HepG2 (cell line): ENCODE measurements around the gene PPP1CC. TPM values are rescaled to one million over a fixed set of nuclear protein-coding genes. Genes with fewer than 3 reads are reported as not detected.

Experiments used
- ATAC-seq: fragments of 200-7000 bp; cut with Tn5 transposase; 3 replicates; pipeline ENCODE4 v1.9.1; 2020; ENCODE audit warnings: mild to moderate bottlenecking, moderate library complexity
- BruUV-seq: library from RNA; stranded (reverse); fragments of 400-500 nt; replicated peaks from 2 replicates; lab custom pipeline; 2021; lab: Mats Ljungman, UMichigan
- CTCF ChIA-PET: fragments of 300-600 bp; formaldehyde crosslinking; extraction: SDS; loops from one replicate; lab custom pipeline; 2021; ENCODE audit warnings: low total read pairs, inconsistent platforms, low intra/inter-chr PET ratio; lab: Yijun Ruan, JAX
- POLR2A ChIA-PET: fragments of 350-600 bp; sonication (Branson Sonifier 250); formaldehyde crosslinking; loops from one replicate; lab custom pipeline; 2020; ENCODE audit warnings: antibody characterized with exemption, inconsistent platforms; lab: Yijun Ruan, JAX
- DNase-seq: peaks from one replicate; pipeline ENCODE4 v3.0.0-alpha.2; 2015; ENCODE audit warnings: low spot score
- FAIRE-seq: peaks from 3 replicates; lab custom pipeline; 2011; peaks lifted over from hg19 to GRCh38; lab: Jason Lieb, UNC
- H2AFZ ChIP-seq: one replicate; pipeline ENCODE4 v1.6.1; 2011; ENCODE audit warnings: low read length, inconsistent platforms
- H3K27ac ChIP-seq: fragments of 300-600 bp; 3 replicates; pipeline ENCODE4 v1.8.0; 2011; ENCODE audit warnings: mixed run types, mild to moderate bottlenecking, mixed read lengths, low read length, inconsistent platforms; ENCODE audit not compliant: insufficient read depth; ENCODE audit errors: extremely low read length
- H3K27me3 ChIP-seq, 2 experiments: fragments of 200-600 bp in 1 of 2; 2 replicates in 1 of 2; 3 replicates in 1 of 2; pipeline versions ENCODE4 v1.6.0 to v1.8.0; 2011; ENCODE audit warnings: low read length in 2 of 2, mild to moderate bottlenecking in 2 of 2, moderate library complexity in 2 of 2, inconsistent platforms in 1 of 2; ENCODE audit not compliant: insufficient read depth in 2 of 2, control insufficient read depth in 1 of 2
- H3K36me3 ChIP-seq, 2 experiments: fragments of 200-600 bp in 1 of 2; replicated peaks in 1 of 2; 2 replicates in 1 of 2; 3 replicates in 1 of 2; pipeline versions ENCODE4 v1.5.1 to v1.8.0; 2011; ENCODE audit warnings: low read length in 2 of 2, inconsistent platforms in 1 of 2; ENCODE audit not compliant: insufficient read depth in 2 of 2, control insufficient read depth in 1 of 2
- H3K4me1 ChIP-seq: 2 replicates; pipeline ENCODE4 v1.5.1; 2012; ENCODE audit warnings: low read length, inconsistent platforms; ENCODE audit not compliant: insufficient read depth
- H3K4me2 ChIP-seq: 2 replicates; pipeline ENCODE4 v1.6.0; 2011; ENCODE audit warnings: low read depth, low read length, inconsistent platforms
- H3K4me3 ChIP-seq, 3 experiments: fragments of 200-600 bp in 1 of 3; sonication (generic), shearing (Covaris generic) in 1 of 3; replicated peaks in 1 of 3; 2 replicates each; pipeline ENCODE4 v1.5.1; 2011 to 2016; ENCODE audit warnings: low read length in 3 of 3, inconsistent platforms in 2 of 3, low read depth in 2 of 3, mild to moderate bottlenecking in 2 of 3, control low read depth in 1 of 3, mixed read lengths in 1 of 3; ENCODE audit not compliant: insufficient read depth in 1 of 3
- H3K79me2 ChIP-seq: one replicate; pipeline ENCODE4 v1.6.1; 2011; ENCODE audit warnings: low read length, inconsistent platforms; ENCODE audit not compliant: insufficient read depth
- H3K9ac ChIP-seq: 2 replicates; pipeline ENCODE4 v1.6.0; 2011; ENCODE audit warnings: mild to moderate bottlenecking, low read depth, low read length, inconsistent platforms; ENCODE audit not compliant: insufficient read depth
- H3K9me3 ChIP-seq: 2 replicates; pipeline ENCODE4 v1.5.1; 2012; ENCODE audit warnings: mild to moderate bottlenecking, low read length
- H4K20me1 ChIP-seq: 2 replicates; pipeline ENCODE4 v1.6.0; 2011; ENCODE audit warnings: inconsistent platforms, mild to moderate bottlenecking, low read length, moderate library complexity; ENCODE audit not compliant: insufficient read depth
- ATF7-NPFF ChIP-seq: sonication (generic); formaldehyde crosslinking; IDR thresholded peaks from 2 replicates; pipeline ENCODE4 v1.8.1; 2023; ENCODE audit warnings: mild to moderate bottlenecking, low read depth, missing genetic modification reagents, moderate library complexity
- CENPX ChIP-seq: sonication (generic); formaldehyde crosslinking; IDR thresholded peaks from 2 replicates; pipeline ENCODE4 v1.9.0; 2021; ENCODE audit warnings: mild to moderate bottlenecking, missing genetic modification reagents, moderate library complexity
- GABPB1 ChIP-seq: IDR thresholded peaks from 2 replicates; pipeline ENCODE4 v1.6.1; 2016; ENCODE audit warnings: mild to moderate bottlenecking, missing genetic modification reagents, moderate library complexity, missing compliant biosample characterization
- KDM1A ChIP-seq: IDR thresholded peaks from 2 replicates; pipeline ENCODE4 v1.6.1; 2016; ENCODE audit warnings: missing compliant biosample characterization
- NCOA2 ChIP-seq: sonication (generic); formaldehyde crosslinking; IDR thresholded peaks from 2 replicates; pipeline ENCODE4 v1.8.0; 2022; ENCODE audit warnings: inconsistent platforms
- NR2C2 ChIP-seq: sonication (generic); formaldehyde crosslinking; IDR thresholded peaks from 2 replicates; pipeline ENCODE4 v1.4.0; 2020; ENCODE audit warnings: missing genetic modification reagents, mild to moderate bottlenecking, moderate library complexity, borderline replicate concordance
- PITX1 ChIP-seq: sonication (generic); formaldehyde crosslinking; IDR thresholded peaks from 2 replicates; pipeline ENCODE4 v1.5.1; 2020; ENCODE audit warnings: mild to moderate bottlenecking, missing genetic modification reagents
- RBAK ChIP-seq: sonication (generic); formaldehyde crosslinking; IDR thresholded peaks from 2 replicates; pipeline ENCODE4 v1.5.1; 2020; ENCODE audit warnings: mild to moderate bottlenecking, missing genetic modification reagents
- RFX5 ChIP-seq: IDR thresholded peaks from 2 replicates; pipeline ENCODE4 v1.6.1; 2011; ENCODE audit warnings: low read depth, low read length, improper control_type of control experiment
- SP140L ChIP-seq: sonication (generic); formaldehyde crosslinking; IDR thresholded peaks from 2 replicates; pipeline ENCODE4 v1.4.0; 2020; ENCODE audit warnings: missing genetic modification reagents, borderline replicate concordance
- THAP8 ChIP-seq: sonication (generic); formaldehyde crosslinking; IDR thresholded peaks from 2 replicates; pipeline ENCODE4 v1.5.1; 2020; ENCODE audit warnings: missing genetic modification reagents, mild to moderate bottlenecking, borderline replicate concordance
- TSC22D2 ChIP-seq: sonication (generic); formaldehyde crosslinking; IDR thresholded peaks from 2 replicates; pipeline ENCODE4 v1.5.1; 2020; ENCODE audit warnings: missing genetic modification reagents, mild to moderate bottlenecking, borderline replicate concordance
- ZKSCAN5 ChIP-seq: sonication (generic); formaldehyde crosslinking; IDR thresholded peaks from 2 replicates; pipeline ENCODE4 v1.5.1; 2020; ENCODE audit warnings: mild to moderate bottlenecking, missing genetic modification reagents
- ZNF10 ChIP-seq: sonication (generic); formaldehyde crosslinking; IDR thresholded peaks from 2 replicates; pipeline ENCODE4 v1.4.0; 2020; ENCODE audit warnings: mild to moderate bottlenecking, low read depth, missing genetic modification reagents, borderline replicate concordance
- ZNF18 ChIP-seq: sonication (generic); formaldehyde crosslinking; IDR thresholded peaks from 2 replicates; pipeline ENCODE4 v1.8.0; 2022; ENCODE audit warnings: mild to moderate bottlenecking, missing genetic modification reagents; ENCODE audit not compliant: insufficient replicate concordance
- ZNF780A ChIP-seq: sonication (generic); formaldehyde crosslinking; IDR thresholded peaks from 2 replicates; pipeline ENCODE4 v1.8.0; 2022; ENCODE audit warnings: mild to moderate bottlenecking, missing genetic modification reagents, moderate library complexity
- WGBS: methylation state at CpG from one replicate; pipeline ENCODE4 v1.1.6; 2017; ENCODE audit warnings: low lambda C conversion rate; 5-methylcytosine and 5-hydroxymethylcytosine counted together
- in situ Hi-C: cut with HindIII; loops from 2 replicates; pipeline ENCODE4 v1.10.0; 2017; ENCODE audit warnings: low pct_unique_long_range_greater_than_20kb; ENCODE audit not compliant: extremely low pct_ligation_motif_present
- intact Hi-C: fragments of 100-400 bp; cut with micrococcal nuclease; formaldehyde crosslinking; loops from one replicate; pipeline ENCODE4 v1.10.0; 2022; ENCODE audit not compliant: unreplicated experiment
- polyA plus RNA-seq, 8 experiments: library from polyadenylated mRNA; depleted of rRNA in 3 of 8; stranded (reverse) in 7 of 8; unstranded in 1 of 8; fragments of >200 nt; fragmentation: Illumina TruSeq in 4 of 8; extraction: Trizol in 4 of 8; gene quantifications; 2 replicates each; pipeline versions ENCODE4 v1.2.1 to v1.2.3, GENCODE V29; 2011 to 2016; ENCODE audit warnings: low read depth in 4 of 8, missing spikeins in 1 of 8, mixed read lengths in 1 of 8; ENCODE audit not compliant: insufficient read depth in 1 of 8
- total RNA-seq, 5 experiments: library from RNA; depleted of rRNA; stranded (reverse); fragments of >200 nt; fragmentation: Illumina TruSeq; extraction: Trizol; gene quantifications; 2 replicates each; pipeline ENCODE4 v1.2.3, GENCODE V29; 2016; ENCODE audit warnings: low read depth in 1 of 5

Gene PPP1CC
- total and polyA plus RNA-seq, 2 of the 13 experiments (the other 11 are each of a cell fraction or from before 2014, with no cell fraction given): 178 to 187 TPM

DNA sequence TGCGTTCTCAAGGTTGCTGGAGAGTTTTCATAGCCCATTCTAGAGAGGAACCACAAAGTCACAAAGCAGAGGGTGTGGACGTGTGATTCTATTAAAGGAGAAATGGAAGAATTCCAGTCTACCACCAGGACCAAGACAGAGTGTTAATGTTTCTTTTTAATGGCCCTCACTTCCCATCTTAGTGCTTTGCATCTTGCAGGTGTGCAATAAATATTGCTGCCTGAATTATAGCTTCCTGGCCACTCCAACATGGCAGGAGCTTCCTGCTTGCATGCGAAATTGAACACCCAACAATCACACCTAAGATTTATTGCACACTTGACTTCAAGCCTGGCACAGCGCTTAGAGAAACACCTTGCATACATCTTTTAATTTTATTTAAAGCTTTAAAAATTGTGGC lies 22.4 kb upstream of the PPP1CC start:
- Histone ChIP-seq H2AFZ (no peak overlapping the region), H3K27me3 (no peaks in the 10 kb centered on the region; a peak in 1 of 5 replicates), H3K4me2 (no peak overlapping the region), H3K9ac (no peak overlapping the region), H3K27ac (no peak overlapping the region), H3K9me3 (no peaks in the 10 kb centered on the region), H4K20me1 (no peaks in the 10 kb centered on the region), H3K79me2 (no peaks in the 10 kb centered on the region), H3K4me1 (peaks cover 22% of the 10 kb centered on the region), H3K4me3 (no peak overlapping the region), H3K36me3 (no peaks in the 10 kb centered on the region)
- in situ Hi-C loops: no loop called here
- FAIRE-seq (no peak), ATAC-seq (no peak), DNase-seq (no peak)
- intact Hi-C loops: no loop called here
- no TSS peak for BruUV-seq
- 36% methylated on average over 4 of the region's 4 CpGs for WGBS
- POLR2A ChIA-PET: no interaction called here
- CTCF ChIA-PET: no interaction called here
- TF ChIP-seq SP140L (CRISPR knock-in tag): no peak
- TF ChIP-seq THAP8 (CRISPR knock-in tag): no peak
- TF ChIP-seq RFX5: no peak
- TF ChIP-seq NCOA2 (CRISPR knock-in tag): no peak
- no peak for TF ChIP-seq TSC22D2 (CRISPR knock-in tag)
- no peak for TF ChIP-seq ZKSCAN5 (CRISPR knock-in tag)
- TF ChIP-seq ATF7-NPFF: no peak
- TF ChIP-seq KDM1A (CRISPR knock-in tag): no peak
- no peak for TF ChIP-seq ZNF10 (CRISPR knock-in tag)
- TF ChIP-seq ZNF18 (CRISPR knock-in tag): no peak
- no peak for TF ChIP-seq RBAK (CRISPR knock-in tag)
- no peak for TF ChIP-seq GABPB1 (CRISPR knock-in tag)
- no peak for TF ChIP-seq ZNF780A (CRISPR knock-in tag)
- no peak for TF ChIP-seq CENPX (CRISPR knock-in tag)
- no peak for TF ChIP-seq PITX1 (CRISPR knock-in tag)
- TF ChIP-seq NR2C2: no peak
